ENCODE data around the gene L3MBTL4.

DNA sequence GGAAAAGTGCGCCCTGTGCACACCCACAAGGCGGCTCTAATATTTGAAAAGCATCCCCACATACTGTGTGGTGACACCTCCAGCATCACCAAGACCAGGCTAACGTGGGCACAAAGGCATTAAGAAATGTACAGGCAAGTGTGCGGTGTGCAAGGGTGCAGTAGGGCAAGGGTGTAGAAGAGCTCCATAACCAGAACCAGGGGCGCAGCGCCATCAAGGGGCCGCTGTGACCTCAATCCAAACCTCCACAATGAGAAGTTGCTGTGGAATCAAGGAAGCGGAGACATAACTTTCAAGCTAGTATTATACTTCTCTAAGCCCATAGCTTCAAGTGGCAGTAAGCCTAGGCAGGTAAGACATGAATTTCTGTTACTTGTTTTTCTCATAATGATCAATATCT is 13.0 kb downstream of the L3MBTL4 start:
- TF ChIP-seq, protein P1, sequence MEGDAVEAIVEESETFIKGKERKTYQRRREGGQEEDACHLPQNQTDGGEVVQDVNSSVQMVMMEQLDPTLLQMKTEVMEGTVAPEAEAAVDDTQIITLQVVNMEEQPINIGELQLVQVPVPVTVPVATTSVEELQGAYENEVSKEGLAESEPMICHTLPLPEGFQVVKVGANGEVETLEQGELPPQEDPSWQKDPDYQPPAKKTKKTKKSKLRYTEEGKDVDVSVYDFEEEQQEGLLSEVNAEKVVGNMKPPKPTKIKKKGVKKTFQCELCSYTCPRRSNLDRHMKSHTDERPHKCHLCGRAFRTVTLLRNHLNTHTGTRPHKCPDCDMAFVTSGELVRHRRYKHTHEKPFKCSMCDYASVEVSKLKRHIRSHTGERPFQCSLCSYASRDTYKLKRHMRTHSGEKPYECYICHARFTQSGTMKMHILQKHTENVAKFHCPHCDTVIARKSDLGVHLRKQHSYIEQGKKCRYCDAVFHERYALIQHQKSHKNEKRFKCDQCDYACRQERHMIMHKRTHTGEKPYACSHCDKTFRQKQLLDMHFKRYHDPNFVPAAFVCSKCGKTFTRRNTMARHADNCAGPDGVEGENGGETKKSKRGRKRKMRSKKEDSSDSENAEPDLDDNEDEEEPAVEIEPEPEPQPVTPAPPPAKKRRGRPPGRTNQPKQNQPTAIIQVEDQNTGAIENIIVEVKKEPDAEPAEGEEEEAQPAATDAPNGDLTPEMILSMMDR (IDR thresholded peaks at IDR 0.05): peak in 6 of 12 donors; percentile 25 to 51 (median 32)
- no peak for TF ChIP-seq POLR2A (IDR thresholded peaks at IDR 0.05)

Measured in heart left ventricle (tissue), 13 donors.